GM21825 (cell line): ENCODE measurements around the gene CACNG7.

Experiments used
- ATAC-seq: cut with Tn5 transposase; IDR thresholded peaks from one replicate; pipeline ENCODE4 v1.9.1; 2021; ENCODE audit warnings: mild to moderate bottlenecking, moderate library complexity; ENCODE audit not compliant: unreplicated experiment

CACNG7 gene

GRCh38 chr19:53951436-53951835 lies 42.4 kb downstream of the CACNG7 start:
- ATAC-seq, result no peak

DNA sequence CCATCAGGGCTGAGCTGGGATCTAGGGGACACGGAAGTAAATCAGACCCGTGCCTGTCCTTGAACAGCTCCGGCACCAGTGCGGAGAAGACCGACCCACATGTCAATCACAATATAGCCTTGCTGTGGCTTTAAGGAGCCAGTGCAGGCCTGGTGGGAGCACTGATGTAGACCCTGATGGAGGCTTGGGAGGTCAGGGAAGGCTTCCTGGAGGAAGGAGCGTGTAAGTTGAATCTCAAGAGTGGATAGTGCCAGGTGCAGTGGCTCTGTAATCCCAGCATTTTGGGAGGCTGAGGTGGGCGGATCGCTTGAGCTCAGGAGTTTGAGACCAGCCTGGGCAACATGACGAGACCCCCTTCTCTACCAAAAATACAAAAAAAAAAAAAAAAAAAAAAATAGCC lies 42.9 kb downstream of the CACNG7 start:
- ATAC-seq, result no peak

GRCh38 chr19:53953383-53953782 lies 44.3 kb downstream of the CACNG7 start:
- no peak for ATAC-seq

DNA sequence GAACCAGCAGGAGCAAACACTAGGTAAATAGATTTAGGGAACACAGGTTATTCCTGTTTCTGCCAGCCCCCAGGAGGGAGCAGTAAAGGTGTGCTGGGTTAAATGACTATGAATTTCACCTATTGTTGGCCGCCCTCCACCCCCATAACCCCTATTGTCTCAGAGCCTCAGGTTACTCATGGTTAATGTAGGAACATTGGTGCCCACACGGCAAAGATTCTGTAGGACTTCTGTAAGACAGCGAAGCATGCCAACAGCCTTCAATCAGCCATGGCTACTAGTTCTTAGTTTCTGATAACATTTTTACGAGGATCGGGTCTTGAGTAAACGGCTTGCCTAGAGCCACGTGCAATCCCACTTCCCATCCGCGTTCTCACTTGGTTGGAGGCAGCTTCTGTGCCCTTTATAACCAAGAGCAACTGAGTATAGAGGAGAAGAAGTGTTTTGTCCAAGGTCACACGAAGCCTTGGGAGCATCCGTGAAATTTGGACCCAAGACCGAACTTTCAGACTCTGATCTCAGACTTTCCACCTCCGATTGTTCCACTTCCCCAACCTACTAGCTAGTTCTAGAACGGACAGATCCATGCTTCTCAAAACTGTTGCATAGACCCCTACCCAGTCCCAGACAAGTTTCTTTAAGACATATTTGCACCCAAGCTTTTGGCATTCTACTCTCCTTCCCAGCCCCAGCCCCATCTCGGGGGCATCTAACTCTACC lies 48.5 kb downstream of the CACNG7 start:
- no peak for ATAC-seq

DNA sequence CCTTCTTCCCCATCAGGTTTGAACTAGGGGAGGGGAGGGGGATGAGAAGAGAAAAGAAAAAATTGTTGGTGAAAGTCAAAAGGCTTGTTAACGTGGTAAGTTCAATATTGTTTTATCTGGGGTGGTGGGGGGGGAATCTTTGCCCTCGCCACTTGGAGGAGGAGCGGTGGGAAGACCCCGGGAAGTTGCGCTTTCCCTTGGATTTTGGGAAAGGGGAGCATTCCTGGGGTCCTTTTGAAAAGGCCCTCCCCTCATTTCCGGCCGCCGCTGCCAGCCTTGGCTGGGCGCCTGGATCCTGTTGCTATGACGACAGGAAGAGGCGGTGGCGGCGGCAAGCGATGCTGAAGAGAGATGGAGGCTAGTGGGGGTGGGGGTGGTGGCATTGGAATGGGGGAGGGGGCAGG lies 49.1 kb downstream of the CACNG7 start:
- no peak for ATAC-seq

DNA sequence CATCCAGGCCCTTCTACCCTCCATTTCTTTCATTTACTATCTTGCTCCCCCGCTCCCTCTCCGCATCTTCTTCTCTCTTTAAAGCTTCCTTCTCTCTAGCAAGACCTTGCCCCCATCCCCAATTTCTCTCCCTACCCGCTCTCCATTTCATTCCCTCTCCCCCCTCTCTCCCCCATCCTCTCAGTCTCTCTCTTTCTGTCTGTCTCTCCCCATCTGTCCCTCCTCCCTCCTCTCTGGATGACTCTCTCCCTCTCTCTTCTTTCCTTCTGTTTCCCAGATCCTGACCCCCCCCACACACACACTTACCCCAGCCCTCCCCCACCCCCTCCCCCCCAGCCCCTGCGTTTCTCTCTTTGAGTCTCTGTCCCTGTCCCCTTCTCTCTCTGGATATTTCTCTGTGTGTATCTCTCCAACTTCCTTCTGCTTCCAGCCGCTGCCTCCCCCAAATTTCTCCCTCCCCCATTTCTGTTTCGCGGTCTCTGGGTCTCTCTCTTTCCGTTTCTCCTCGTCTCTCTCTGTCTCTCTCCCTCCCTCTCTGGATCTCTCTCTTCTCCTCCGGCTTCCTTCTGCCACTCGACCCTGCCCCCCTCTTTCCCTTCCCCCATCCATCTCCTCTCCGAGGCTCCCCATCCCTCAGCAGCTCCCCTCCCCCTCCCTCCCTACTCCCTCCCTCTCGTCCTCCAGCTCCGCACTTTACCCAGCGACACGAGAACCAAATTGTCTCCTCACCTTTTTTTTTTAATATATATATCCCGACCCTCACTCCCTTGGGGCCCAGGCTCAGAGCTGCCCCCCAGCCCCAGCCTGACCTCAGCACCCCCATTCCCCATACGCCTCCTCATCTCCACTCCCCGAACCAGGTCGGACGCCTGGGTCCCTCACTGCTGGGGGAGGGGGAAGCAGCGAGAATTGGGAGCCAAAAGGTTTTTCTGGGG lies 50.0 kb downstream of the CACNG7 start:
- ATAC-seq, result no peak

DNA sequence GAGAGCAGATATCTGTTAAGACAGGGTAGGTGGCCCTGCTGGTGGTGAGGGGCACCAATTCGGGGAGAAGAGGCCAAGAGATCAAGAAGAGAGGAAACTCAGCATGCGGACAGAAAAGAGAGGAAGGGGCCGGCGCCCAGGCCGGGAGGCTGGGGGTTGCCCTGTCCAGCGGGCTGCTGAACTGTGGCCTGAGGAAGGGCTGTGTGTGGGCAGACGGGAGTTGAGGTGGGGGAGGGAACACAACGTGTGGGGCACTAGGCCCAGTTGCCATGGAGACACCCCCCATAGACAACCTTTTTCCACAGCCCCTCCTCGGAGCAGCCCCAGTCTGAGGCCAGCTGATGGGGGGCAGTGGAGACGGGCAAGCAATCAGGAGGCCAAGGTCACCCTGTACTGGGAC lies 51.1 kb downstream of the CACNG7 start:
- ATAC-seq, result no peak

DNA sequence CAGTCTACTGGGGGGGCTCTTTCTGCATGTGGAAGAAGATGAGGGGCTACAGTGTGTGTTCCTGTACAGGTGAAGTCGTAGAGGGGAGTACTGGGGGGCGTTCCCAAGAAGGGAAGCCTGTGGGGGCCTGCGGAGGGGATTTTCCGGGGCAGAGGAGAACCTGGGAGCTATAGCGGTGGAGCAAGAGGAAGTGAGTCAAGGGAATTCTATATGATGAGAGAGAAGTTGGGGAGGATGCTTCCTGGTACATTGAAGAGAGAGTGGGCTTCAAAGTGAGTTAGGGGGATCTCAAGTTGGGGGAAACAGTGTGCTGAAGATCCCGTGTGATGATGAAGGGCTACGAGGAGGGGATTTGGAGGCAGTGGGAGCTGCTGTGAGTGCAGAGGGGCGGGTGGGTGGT lies 51.8 kb downstream of the CACNG7 start:
- ATAC-seq, result no peak

DNA sequence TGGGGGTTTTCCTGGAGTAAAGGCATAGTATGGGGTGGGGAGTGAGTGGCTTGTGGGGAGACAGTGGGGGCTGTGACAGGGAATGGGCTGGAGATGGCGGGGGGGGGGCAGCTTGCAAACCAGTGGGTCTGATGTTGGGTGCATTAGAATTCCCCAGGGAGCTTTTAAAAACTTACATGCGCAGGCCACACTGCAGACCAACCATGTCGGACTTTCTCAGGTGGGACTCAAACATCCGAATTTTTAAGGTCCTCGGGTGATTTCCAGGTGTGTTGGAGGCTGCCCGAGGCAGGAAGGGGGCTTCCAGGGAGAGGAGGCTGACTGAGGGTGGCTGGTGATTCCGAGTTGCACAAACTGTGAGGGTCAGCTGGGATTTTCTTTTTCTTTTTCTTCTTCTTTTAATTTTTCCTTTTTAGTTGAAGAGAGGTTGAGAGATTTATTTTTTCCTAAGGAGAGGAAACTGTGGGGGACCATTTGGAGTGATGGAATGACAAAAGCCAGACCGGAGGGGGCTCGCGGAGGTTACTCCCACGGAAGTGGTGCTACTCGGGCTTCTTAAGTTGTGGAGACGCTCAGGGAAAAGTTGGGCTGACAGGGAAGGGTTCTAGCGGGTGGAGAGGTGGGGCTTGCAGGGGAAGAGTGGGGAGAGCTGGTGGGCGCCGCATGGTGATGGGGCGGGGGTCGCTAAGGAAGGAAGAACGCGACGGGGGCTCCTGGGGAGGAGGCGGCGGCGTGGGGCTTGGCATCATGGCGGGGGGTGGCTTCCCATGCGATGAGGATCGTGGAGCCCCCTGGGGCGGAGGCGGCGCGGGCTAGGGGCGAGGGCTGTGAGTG lies 52.7 kb downstream of the CACNG7 start:
- ATAC-seq, result no peak

DNA sequence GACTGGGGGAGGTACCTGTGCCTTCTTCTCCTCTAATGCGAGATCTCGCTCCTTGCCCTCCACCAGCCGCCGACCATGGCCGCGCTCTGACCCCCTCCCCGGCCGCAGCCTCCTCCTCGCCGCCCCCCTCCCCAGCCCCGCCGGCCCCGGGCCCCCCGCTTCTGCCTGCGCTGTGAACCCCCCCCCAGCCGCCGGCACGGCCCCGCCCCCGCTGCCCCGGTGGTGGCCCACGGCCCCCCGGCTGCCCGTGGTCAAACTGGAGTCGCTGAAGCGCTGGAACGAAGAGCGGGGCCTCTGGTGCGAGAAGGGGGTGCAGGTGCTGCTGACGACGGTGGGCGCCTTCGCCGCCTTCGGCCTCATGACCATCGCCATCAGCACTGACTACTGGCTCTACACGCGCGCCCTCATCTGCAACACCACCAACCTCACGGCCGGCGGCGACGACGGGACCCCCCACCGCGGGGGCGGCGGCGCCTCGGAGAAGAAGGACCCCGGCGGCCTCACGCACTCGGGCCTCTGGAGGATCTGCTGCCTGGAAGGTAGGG lies 53.9 kb downstream of the CACNG7 start, which contains the start of gene CACNG8:
Gene CACNG8, plus strand, starts transcription at position 51 of the 545 bp plus-strand sequence.
- no peak for ATAC-seq

DNA sequence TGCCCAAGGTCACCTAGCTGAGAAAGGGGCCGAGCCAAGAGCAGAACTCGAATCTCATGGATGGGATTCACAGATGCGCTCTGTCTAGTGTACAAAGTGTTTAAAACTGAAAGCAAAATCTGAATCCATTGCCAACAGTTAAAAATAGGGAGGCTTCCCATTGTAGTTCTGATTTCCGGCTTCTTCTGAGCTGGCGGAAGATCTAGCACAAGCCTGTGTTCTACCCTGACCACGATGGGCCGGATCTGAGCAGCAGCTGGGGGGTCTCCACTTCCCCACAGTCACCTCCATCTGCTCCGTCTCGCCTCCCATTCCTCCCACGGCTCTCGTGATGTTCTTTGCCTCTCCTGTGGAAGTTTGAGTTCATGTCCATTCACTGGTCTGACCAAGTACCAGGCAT lies 56.0 kb downstream of the CACNG7 start:
- no peak for ATAC-seq

GRCh38 chr19:53966931-53967330 lies 57.9 kb downstream of the CACNG7 start:
- ATAC-seq, result no peak

GRCh38 chr19:53969366-53969765 lies 60.3 kb downstream of the CACNG7 start:
- no peak for ATAC-seq

DNA sequence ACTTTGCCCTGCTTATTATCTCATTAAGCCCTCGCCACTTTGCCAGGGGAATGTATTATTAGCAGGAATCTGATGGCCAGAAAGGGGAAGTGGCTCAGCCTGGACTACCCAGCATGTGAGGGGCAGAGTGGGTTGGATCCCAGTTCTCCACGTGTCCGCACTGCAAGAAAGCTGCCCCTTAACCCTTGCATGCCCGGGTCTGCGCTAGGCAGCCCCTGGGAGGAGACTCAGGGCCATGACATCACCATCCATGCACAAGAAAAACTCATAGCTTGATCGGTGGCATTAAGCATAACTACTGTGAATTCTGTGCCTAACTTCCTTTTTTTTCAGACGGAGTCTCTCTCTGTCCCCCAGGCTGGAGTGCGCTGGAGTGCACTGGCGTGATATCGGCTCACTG lies 62.6 kb downstream of the CACNG7 start:
- ATAC-seq, result no peak

DNA sequence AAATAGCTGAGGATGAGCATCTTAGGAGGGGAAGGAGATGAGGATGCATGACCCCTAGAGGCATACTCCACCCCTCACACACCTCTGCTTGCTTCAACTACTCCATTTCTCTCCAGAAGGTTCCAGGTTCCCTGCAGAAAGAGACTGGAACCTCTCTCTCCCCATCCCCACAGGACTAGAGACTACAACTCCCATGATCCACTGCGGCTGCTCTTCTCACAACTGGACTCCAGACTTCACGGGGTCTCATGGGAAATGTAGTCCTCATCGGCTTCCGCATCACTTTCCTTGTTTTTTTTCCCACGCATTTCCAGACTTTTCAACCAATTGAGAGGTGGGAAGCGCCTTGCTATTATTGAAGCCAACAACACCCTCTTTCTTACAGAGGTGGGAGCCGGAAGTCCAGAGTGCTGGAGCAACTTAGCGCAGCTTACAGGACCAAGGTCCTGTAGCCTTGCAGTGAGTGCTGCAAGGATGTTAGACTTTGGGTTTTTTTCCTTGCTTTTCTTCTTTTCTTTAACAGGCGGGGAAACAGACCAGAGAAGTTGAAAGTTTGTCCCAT lies 68.4 kb downstream of the CACNG7 start:
- no peak for ATAC-seq

GRCh38 chr19:53977991-53978731 lies 69.1 kb downstream of the CACNG7 start:
- no peak for ATAC-seq

DNA sequence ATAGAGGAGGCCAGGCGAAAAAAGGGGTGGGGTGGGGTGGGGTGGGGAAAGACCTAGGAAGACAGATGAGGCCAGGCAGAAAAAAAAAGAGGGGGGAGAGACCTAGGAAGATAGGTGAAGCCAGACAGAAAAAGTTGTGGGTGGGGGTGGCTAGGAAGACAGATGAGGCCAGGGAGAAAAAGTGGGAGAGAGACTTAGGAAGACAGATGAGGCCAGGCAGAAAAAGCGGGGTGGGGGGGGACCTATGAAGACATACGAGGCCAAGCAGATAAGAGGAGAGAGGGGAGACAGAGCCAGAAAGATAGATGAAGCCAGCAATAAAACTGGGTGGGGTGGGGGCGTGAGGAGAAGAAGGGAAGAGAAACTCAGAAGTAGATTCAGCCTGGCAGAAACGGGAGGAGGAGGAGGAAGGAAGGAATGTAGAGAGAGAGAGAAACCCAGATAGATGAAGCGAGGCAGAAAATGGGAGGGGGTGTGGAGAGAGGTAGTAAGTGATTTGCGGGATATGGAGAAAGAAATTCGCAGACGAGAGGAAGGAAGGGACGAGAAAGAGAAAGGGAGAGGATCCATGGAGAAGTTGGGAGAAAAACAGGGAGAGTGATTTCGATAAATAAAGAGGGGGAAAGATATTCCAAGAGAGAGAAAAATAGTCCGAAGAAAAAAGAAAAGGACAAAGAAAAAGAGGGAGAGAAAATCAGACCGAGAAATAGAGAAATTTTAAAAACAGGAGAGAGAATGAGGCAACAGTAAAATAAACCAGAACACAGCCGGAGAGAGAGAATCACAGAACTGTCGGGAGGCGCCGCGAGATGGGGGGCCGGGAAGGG lies 70.1 kb downstream of the CACNG7 start:
- no peak for ATAC-seq

- ATAC-seq, result no peak
These were observed 71.7 kb downstream of the CACNG7 start for GRCh38 chr19:53980539-53981375.
